ENCODE data around the gene NQO2. TPM values are rescaled to one million over a fixed set of nuclear protein-coding genes. Genes with fewer than 3 reads are reported as not detected.

The NQO2 gene
- total and polyA plus RNA-seq, 9 donors = 16.2 to 48.4 (median 28.7) TPM

DNA sequence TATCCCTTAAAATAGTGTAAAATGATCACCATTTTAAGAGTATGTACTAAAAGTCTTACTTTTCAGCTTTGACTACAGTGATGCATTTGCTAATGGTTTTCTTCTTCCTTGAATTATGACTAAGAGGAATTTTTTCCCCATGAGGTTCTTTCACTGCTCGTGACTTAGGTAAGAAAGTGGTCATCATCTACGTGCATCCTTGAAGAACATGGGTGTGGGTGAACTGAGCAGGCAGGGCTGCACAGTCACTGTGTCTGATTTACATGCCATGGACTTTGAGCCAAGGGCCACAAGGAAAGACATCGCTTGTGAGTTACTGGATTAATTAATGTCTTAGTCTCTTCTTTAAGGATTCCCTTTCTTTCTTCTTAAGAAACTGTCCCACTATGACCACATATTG lies 33.3 kb downstream of the NQO2 start:
- intact Hi-C loops (cut with DNase I) = no loop called here
- no peaks in the 10 kb centered on the region for H3K4me1 ChIP-seq (ENCODE audit: insufficient read depth)
- no peak overlapping the region for H3K4me3 ChIP-seq
- no peaks in the 10 kb centered on the region for H3K9me3 ChIP-seq
- no peaks in the 10 kb centered on the region for H3K27me3 ChIP-seq
- DNase-seq = no peak
- TF ChIP-seq CTCF (IDR thresholded peaks at IDR 0.05) (no peak), POLR2A (IDR thresholded peaks at IDR 0.05) (no peak), EP300 (IDR thresholded peaks at IDR 0.05) (no peak)
- no peak overlapping the region for H3K27ac ChIP-seq
- no peaks in the 10 kb centered on the region for H3K36me3 ChIP-seq
- 86 to 98% (median 93%) methylated on average over 3 of the region's 3 CpGs for WGBS, 3 donors

- H3K27me3 ChIP-seq = no peaks in the 10 kb centered on the region
- no peak overlapping the region for H3K27ac ChIP-seq
- TF ChIP-seq EP300 (IDR thresholded peaks at IDR 0.05) (no peak), POLR2A (IDR thresholded peaks at IDR 0.05) (no peak), CTCF (IDR thresholded peaks at IDR 0.05) (no peak)
- no peaks in the 10 kb centered on the region for H3K9me3 ChIP-seq
- no peak overlapping the region for H3K4me3 ChIP-seq
- 89 to 96% (median 92%) methylated on average over 5 of the region's 5 CpGs for WGBS, 3 donors
- no peak for DNase-seq
- H3K4me1 ChIP-seq (ENCODE audit: insufficient read depth) = no peaks in the 10 kb centered on the region
- intact Hi-C loops (cut with DNase I) = no loop called here
- no peaks in the 10 kb centered on the region for H3K36me3 ChIP-seq
Observed at GRCh38 chr6:3033652-3034051, 34.0 kb downstream of the NQO2 start.

DNA sequence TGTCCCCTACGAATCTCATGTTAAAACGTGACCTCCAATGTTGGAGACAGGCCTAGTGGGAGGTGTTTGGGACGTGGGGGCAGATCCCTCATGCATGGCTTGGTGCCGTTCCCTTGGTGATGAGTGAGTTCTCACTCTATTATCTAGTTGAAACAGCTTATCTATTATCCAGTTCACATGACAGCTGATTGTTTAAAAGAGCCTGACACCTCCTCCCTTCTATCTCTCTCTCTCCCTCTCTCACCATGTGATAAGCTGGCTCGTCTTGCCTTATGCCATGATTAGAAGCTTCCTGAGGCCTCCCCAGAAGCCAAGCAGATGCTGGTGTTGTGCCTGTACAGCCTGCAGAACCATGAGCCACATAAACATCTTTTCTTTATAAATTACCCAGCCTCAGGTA lies 35.7 kb downstream of the NQO2 start:
- H3K27me3 ChIP-seq = no peaks in the 10 kb centered on the region
- intact Hi-C loops (cut with DNase I) = no loop called here
- no peak overlapping the region for H3K4me3 ChIP-seq
- H3K4me1 ChIP-seq (ENCODE audit: insufficient read depth) = no peaks in the 10 kb centered on the region
- DNase-seq = no peak
- no peaks in the 10 kb centered on the region for H3K9me3 ChIP-seq
- TF ChIP-seq CTCF (IDR thresholded peaks at IDR 0.05) = no peak
- TF ChIP-seq POLR2A (IDR thresholded peaks at IDR 0.05) = no peak
- no peak for TF ChIP-seq EP300 (IDR thresholded peaks at IDR 0.05)
- H3K27ac ChIP-seq = no peak overlapping the region
- 65 to 71% (median 70%) methylated on average over 5 of the region's 5 CpGs for WGBS, 3 donors
- no peaks in the 10 kb centered on the region for H3K36me3 ChIP-seq

DNA sequence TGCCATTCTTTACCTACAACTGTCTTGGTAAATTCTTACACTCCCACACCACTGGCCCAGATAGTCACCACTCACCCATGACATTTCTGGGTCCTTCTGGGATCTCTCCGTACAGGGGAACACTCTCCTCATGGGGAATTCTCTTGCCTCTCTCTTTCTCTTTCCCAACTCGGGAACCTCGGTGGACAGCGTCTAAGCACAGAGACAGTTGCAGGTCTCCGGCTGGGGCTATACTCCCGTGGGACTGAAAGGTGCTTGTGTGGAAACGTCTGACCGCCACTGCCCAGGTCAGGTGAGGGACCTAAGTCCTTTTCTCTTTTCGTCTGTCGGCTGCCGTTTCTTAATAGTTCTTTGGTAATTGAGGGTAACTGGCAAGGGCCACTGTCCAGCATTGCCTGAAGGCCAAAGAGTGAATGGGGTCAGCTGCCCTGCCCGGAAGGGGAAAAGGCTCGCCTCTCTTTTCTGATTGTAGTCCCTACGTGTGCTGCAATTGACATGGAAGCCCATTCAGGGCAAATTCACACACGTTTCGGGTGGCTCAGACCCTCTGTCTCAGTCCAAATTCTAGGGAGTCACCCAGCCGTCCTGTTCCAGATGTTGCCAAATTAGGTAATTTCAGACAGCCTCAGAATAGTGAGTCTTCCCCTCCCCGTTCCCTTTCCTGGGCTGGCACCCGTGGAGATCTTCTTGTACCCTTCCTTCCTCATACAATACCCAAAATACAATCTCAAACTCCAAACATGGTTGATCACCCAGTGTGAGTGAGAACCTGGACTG lies 37.4 kb downstream of the NQO2 start:
- no peaks in the 10 kb centered on the region for H3K9me3 ChIP-seq

More for the DNA sequence above, 37.4 kb downstream of the NQO2 start:
- no peaks in the 10 kb centered on the region for H3K4me1 ChIP-seq (ENCODE audit: insufficient read depth)
- TF ChIP-seq EP300 (IDR thresholded peaks at IDR 0.05) (no peak), POLR2A (IDR thresholded peaks at IDR 0.05) (no peak), CTCF (IDR thresholded peaks at IDR 0.05) (no peak)
- DNase-seq = no peak
- H3K4me3 ChIP-seq = no peak overlapping the region
- H3K27ac ChIP-seq = no peak overlapping the region
- 73 to 78% (median 74%) methylated on average over 19 of the region's 19 CpGs for WGBS, 3 donors
- intact Hi-C loops (cut with DNase I) = no loop called here
- no peaks in the 10 kb centered on the region for H3K27me3 ChIP-seq
- no peaks in the 10 kb centered on the region for H3K36me3 ChIP-seq

Measured in ovary (tissue), 9 donors.